NB4 (cell line): Measurements from ENCODE around the gene HOXC4.
"Not testable (repeated sequence)": the region's sequence is repeated elsewhere in the genome, so short reads cannot be mapped to it uniquely, and the experiment has no call there.

Experiments
- POLR2A ChIP-seq: IDR thresholded peaks from 2 replicates; pipeline ENCODE4 v1.6.1; 2011; ENCODE audit warnings: mild to moderate bottlenecking; ENCODE audit not compliant: insufficient read length; ENCODE audit errors: extremely low read depth
- TF ChIP-seq, protein P1 (sequence below): IDR thresholded peaks from 2 replicates; pipeline ENCODE4 v1.6.1; 2011; ENCODE audit warnings: low read depth, low read length
- TF ChIP-seq, protein P2 (sequence below): IDR thresholded peaks from one replicate; pipeline ENCODE4 v1.5.1; 2012; ENCODE audit warnings: low read depth, low read length

DNA sequence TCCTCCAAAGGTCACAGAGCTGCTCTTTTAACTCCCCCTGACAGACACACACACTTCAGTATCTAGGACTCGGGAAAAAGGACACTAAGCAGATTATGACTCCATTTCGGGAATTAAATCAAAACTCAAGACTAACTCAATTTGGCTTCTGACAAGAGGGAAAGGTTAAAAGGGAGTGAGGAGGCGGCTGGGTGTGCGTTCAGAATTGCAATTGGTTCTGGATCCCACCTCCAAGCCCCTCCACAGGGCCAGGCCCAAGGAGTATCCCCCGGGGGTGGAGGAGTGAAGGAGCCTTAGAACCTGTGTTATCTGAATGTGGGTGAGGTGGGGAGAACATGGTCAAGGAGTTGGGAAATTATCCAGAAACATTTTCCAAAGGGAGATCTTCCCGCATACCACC lies 35.8 kb downstream of the HOXC4 start:
- not testable (repeated sequence) for TF ChIP-seq POLR2A
- TF ChIP-seq, protein P1, sequence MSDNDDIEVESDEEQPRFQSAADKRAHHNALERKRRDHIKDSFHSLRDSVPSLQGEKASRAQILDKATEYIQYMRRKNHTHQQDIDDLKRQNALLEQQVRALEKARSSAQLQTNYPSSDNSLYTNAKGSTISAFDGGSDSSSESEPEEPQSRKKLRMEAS: not testable (repeated sequence)
- TF ChIP-seq, protein P2, sequence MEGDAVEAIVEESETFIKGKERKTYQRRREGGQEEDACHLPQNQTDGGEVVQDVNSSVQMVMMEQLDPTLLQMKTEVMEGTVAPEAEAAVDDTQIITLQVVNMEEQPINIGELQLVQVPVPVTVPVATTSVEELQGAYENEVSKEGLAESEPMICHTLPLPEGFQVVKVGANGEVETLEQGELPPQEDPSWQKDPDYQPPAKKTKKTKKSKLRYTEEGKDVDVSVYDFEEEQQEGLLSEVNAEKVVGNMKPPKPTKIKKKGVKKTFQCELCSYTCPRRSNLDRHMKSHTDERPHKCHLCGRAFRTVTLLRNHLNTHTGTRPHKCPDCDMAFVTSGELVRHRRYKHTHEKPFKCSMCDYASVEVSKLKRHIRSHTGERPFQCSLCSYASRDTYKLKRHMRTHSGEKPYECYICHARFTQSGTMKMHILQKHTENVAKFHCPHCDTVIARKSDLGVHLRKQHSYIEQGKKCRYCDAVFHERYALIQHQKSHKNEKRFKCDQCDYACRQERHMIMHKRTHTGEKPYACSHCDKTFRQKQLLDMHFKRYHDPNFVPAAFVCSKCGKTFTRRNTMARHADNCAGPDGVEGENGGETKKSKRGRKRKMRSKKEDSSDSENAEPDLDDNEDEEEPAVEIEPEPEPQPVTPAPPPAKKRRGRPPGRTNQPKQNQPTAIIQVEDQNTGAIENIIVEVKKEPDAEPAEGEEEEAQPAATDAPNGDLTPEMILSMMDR: not testable (repeated sequence)
